H1 (cell line): ENCODE data around the gene SERINC5. TPM values are rescaled to one million over a fixed set of nuclear protein-coding genes. Genes with fewer than 3 reads are reported as not detected.
A peak's percentile ranks its signal among the peaks of the same experiment; 100 is the strongest.

Experiments used
- CTCF ChIA-PET: fragments of 300-600 bp; sonication (Branson Sonifier 250); formaldehyde crosslinking; loops from one replicate; lab custom pipeline; 2021; ENCODE audit not compliant: partially characterized antibody; lab: Charles Lee
- POLR2A ChIA-PET: fragments of 300-600 bp; sonication (Branson Sonifier 250); formaldehyde crosslinking; loops from one replicate; lab custom pipeline; 2021; ENCODE audit warnings: inconsistent platforms; ENCODE audit not compliant: partially characterized antibody; lab: Charles Lee
- DNase-seq, 2 experiments: peaks; one replicate each; pipeline versions ENCODE4 v3.0.0 to v3.0.0-alpha.2; 2010 to 2022; ENCODE audit warnings: low spot score in 2 of 2, low read depth in 1 of 2, mixed read lengths in 1 of 2
- FAIRE-seq: peaks from 2 replicates; lab custom pipeline; 2011; peaks lifted over from hg19 to GRCh38; lab: Jason Lieb, UNC
- H2AFZ ChIP-seq: 2 replicates; pipeline ENCODE4 v1.8.1; 2012; ENCODE audit warnings: low read length, inconsistent platforms
- H2AK5ac ChIP-seq: 2 replicates; pipeline ENCODE4 v1.6.1; 2013; ENCODE audit warnings: low read depth, low read length
- H2BK120ac ChIP-seq: replicated peaks from 2 replicates; pipeline ENCODE3; 2013; ENCODE audit warnings: low read depth, low read length, inconsistent platforms
- H2BK12ac ChIP-seq: 2 replicates; pipeline ENCODE4 v1.6.1; 2013; ENCODE audit warnings: low read depth, low read length
- H2BK15ac ChIP-seq: 2 replicates; pipeline ENCODE4 v1.6.1; 2013; ENCODE audit warnings: low read length
- H2BK20ac ChIP-seq: 2 replicates; pipeline ENCODE4 v1.6.1; 2013; ENCODE audit warnings: low read length
- H2BK5ac ChIP-seq: 2 replicates; pipeline ENCODE4 v1.6.1; 2013; ENCODE audit warnings: low read depth, low read length
- H3K14ac ChIP-seq: 2 replicates; pipeline ENCODE4 v1.6.1; 2013; ENCODE audit warnings: inconsistent platforms; ENCODE audit not compliant: insufficient read length
- H3K18ac ChIP-seq: 2 replicates; pipeline ENCODE4 v1.6.1; 2013; ENCODE audit warnings: low read length; ENCODE audit errors: extremely low read depth
- H3K23ac ChIP-seq: 2 replicates; pipeline ENCODE4 v1.6.1; 2013; ENCODE audit warnings: inconsistent platforms; ENCODE audit not compliant: insufficient read length
- H3K23me2 ChIP-seq: 2 replicates; pipeline ENCODE4 v1.6.1; 2013; ENCODE audit warnings: low read depth, low read length
- H3K27ac ChIP-seq: 2 replicates; pipeline ENCODE4 v1.6.1; 2011; ENCODE audit warnings: low read depth, low read length, inconsistent platforms
- H3K27me3 ChIP-seq, 4 experiments: replicated peaks in 1 of 4; 1 replicate in 1 of 4; 2 replicates in 3 of 4; pipeline versions ENCODE4 v1.6.1 to v1.8.1; 2011 to 2013; ENCODE audit warnings: low read length in 3 of 4, mild to moderate bottlenecking in 3 of 4, inconsistent platforms in 2 of 4, mixed read lengths in 2 of 4, moderate library complexity in 1 of 4; ENCODE audit not compliant: control insufficient read depth in 3 of 4, insufficient read depth in 3 of 4; ENCODE audit errors: extremely low read depth in 1 of 4
- H3K36me3 ChIP-seq, 4 experiments: 2 replicates each; pipeline versions ENCODE4 v1.6.1 to v1.8.1; 2011 to 2013; ENCODE audit warnings: mild to moderate bottlenecking in 4 of 4, low read length in 3 of 4, moderate library complexity in 2 of 4, control low read depth in 1 of 4, inconsistent platforms in 1 of 4; ENCODE audit not compliant: insufficient read depth in 4 of 4, control insufficient read depth in 2 of 4
- H3K4ac ChIP-seq: replicated peaks from 2 replicates; pipeline ENCODE3; 2013; ENCODE audit warnings: low read length, low read depth, mixed read lengths, inconsistent platforms; ENCODE audit not compliant: insufficient read length
- H3K4me1 ChIP-seq, 4 experiments: replicated peaks in 1 of 4; 1 replicate in 1 of 4; 2 replicates in 3 of 4; pipeline versions ENCODE4 v1.6.1 to v1.8.1; 2011 to 2013; ENCODE audit warnings: low read length in 3 of 4, inconsistent platforms in 2 of 4, mixed read lengths in 1 of 4; ENCODE audit not compliant: insufficient read depth in 4 of 4, control insufficient read depth in 3 of 4
- H3K4me2 ChIP-seq, 2 experiments: 2 replicates each; pipeline versions ENCODE4 v1.6.1 to v1.8.1; 2011 to 2013; ENCODE audit warnings: low read depth in 2 of 2, low read length in 2 of 2, control low read depth in 1 of 2, inconsistent platforms in 1 of 2, mild to moderate bottlenecking in 1 of 2; ENCODE audit not compliant: insufficient read depth in 1 of 2
- H3K4me3 ChIP-seq, 4 experiments: fragments of 200-600, 300-600 bp in 1 of 4; sonication (generic), shearing (Covaris generic), sonication (Bioruptor Twin) in 1 of 4; 2 replicates each; pipeline versions ENCODE4 v1.5.1 to v1.8.1; 2011 to 2016; ENCODE audit warnings: low read length in 4 of 4, low read depth in 3 of 4, control low read depth in 2 of 4, inconsistent platforms in 2 of 4, mild to moderate bottlenecking in 2 of 4, mixed read lengths in 1 of 4, moderate library complexity in 1 of 4; ENCODE audit not compliant: insufficient read depth in 2 of 4; ENCODE audit errors: extremely low read depth in 1 of 4
- H3K56ac ChIP-seq: replicated peaks from 2 replicates; pipeline ENCODE3; 2013; ENCODE audit warnings: low read depth, mild to moderate bottlenecking, mixed read lengths, low read length, inconsistent platforms; ENCODE audit not compliant: insufficient read length
- H3K79me1 ChIP-seq: 2 replicates; pipeline ENCODE4 v1.6.1; 2013; ENCODE audit warnings: low read depth, low read length, control low read depth
- H3K79me2 ChIP-seq, 2 experiments: 2 replicates each; pipeline versions ENCODE4 v1.6.1 to v1.8.1; 2012 to 2013; ENCODE audit warnings: low read length in 2 of 2, mild to moderate bottlenecking in 2 of 2, inconsistent platforms in 1 of 2; ENCODE audit not compliant: insufficient read depth in 2 of 2, control insufficient read depth in 1 of 2
- H3K9ac ChIP-seq, 4 experiments: replicated peaks in 1 of 4; 1 replicate in 1 of 4; 2 replicates in 3 of 4; pipeline versions ENCODE4 v1.6.1 to v1.8.1; 2011 to 2013; ENCODE audit warnings: low read depth in 3 of 4, low read length in 3 of 4, control low read depth in 2 of 4, mild to moderate bottlenecking in 2 of 4, moderate library complexity in 2 of 4, inconsistent platforms in 1 of 4; ENCODE audit errors: extremely low read depth in 1 of 4
- H3K9me3 ChIP-seq, 2 experiments: 2 replicates each; pipeline versions ENCODE4 v1.6.1 to v1.8.1; 2012 to 2013; ENCODE audit warnings: mild to moderate bottlenecking in 2 of 2, moderate library complexity in 2 of 2, control low read depth in 1 of 2, inconsistent platforms in 1 of 2, low read depth in 1 of 2, low read length in 1 of 2, mixed read lengths in 1 of 2; ENCODE audit not compliant: insufficient read depth in 2 of 2
- H4K20me1 ChIP-seq, 2 experiments: replicated peaks in 1 of 2; 2 replicates each; pipeline versions ENCODE3 to v1.8.1; 2011 to 2013; ENCODE audit warnings: inconsistent platforms in 2 of 2, low read length in 2 of 2, mild to moderate bottlenecking in 1 of 2; ENCODE audit not compliant: insufficient read depth in 2 of 2, control insufficient read depth in 1 of 2
- H4K5ac ChIP-seq: 2 replicates; pipeline ENCODE4 v1.6.1; 2013; ENCODE audit warnings: low read length, low read depth, mixed read lengths, inconsistent platforms; ENCODE audit not compliant: insufficient read length
- H4K8ac ChIP-seq: 2 replicates; pipeline ENCODE4 v1.8.0; 2013; ENCODE audit warnings: mild to moderate bottlenecking, moderate library complexity, low read length, inconsistent platforms; ENCODE audit not compliant: insufficient read depth; ENCODE audit errors: extremely low read depth
- H4K91ac ChIP-seq: replicated peaks from 2 replicates; pipeline ENCODE3; 2013; ENCODE audit warnings: low read length, mixed read lengths, inconsistent platforms; ENCODE audit not compliant: insufficient read length
- RAD21 ChIP-seq, 2 experiments: IDR thresholded peaks in 1 of 2; conservative IDR thresholded peaks in 1 of 2; 2 replicates each; pipeline ENCODE4 v1.6.1; 2011; ENCODE audit warnings: low read depth in 2 of 2, low read length in 2 of 2, improper control_type of control experiment in 1 of 2, inconsistent platforms in 1 of 2, mild to moderate bottlenecking in 1 of 2, moderate library complexity in 1 of 2
- SIN3A ChIP-seq, 2 experiments: IDR thresholded peaks in 1 of 2; conservative IDR thresholded peaks in 1 of 2; 2 replicates each; pipeline ENCODE4 v1.6.1; 2011 to 2012; ENCODE audit warnings: low read length in 2 of 2, improper control_type of control experiment in 1 of 2, low read depth in 1 of 2, mild to moderate bottlenecking in 1 of 2
- SP4 ChIP-seq: IDR thresholded peaks from 2 replicates; pipeline ENCODE4 v1.6.1; 2012; ENCODE audit warnings: low read length, inconsistent platforms
- WGBS, 2 experiments: shearing (Covaris generic) in 1 of 2; methylation state at CpG; one replicate each; pipeline versions ENCODE4 v1.1.6 to v1.1.7; 2013 to 2015; ENCODE audit warnings: low lambda C conversion rate in 2 of 2, mixed read lengths in 2 of 2, inconsistent platforms in 1 of 2, low coverage in 1 of 2, missing lambda C conversion rate in 1 of 2; ENCODE audit not compliant: insufficient replicate concordance in 2 of 2, insufficient coverage in 1 of 2, insufficient read length in 1 of 2; ENCODE audit errors: extremely low coverage in 1 of 2, missing lambda C conversion rate in 1 of 2; 5-methylcytosine and 5-hydroxymethylcytosine counted together
- polyA plus RNA-seq, 7 experiments: library from polyadenylated mRNA; depleted of rRNA in 3 of 7; stranded (reverse) in 5 of 7; unstranded in 2 of 7; fragments of >200 nt in 5 of 7; fragments of 200-250 nt in 2 of 7; gene quantifications; 1 replicate in 5 of 7; 2 replicates in 1 of 7; 4 replicates in 1 of 7; pipeline versions ENCODE4 v1.2.1 to v1.2.3, GENCODE V29; 2011 to 2013; ENCODE audit warnings: missing spikeins in 2 of 7, mixed read lengths in 2 of 7
- total RNA-seq: library from RNA; stranded (reverse); fragmentation: NEBNext Ultra II Directional; extraction: Animal tissue kit (Norgen Biotek cat#: 25700); gene quantifications from 2 replicates; pipeline ENCODE4 v1.2.1, GENCODE V29; 2021
- TF ChIP-seq, protein P1 (sequence below), 3 experiments: IDR thresholded peaks; 1 replicate in 2 of 3; 2 replicates in 1 of 3; pipeline versions ENCODE4 v1.5.1 to v1.6.1; 2011; ENCODE audit warnings: low read length in 3 of 3, mild to moderate bottlenecking in 3 of 3, inconsistent platforms in 2 of 3, low read depth in 1 of 3, moderate library complexity in 1 of 3; ENCODE audit not compliant: insufficient read depth in 1 of 3; ENCODE audit errors: control extremely low read depth in 1 of 3

The SERINC5 gene
- total and polyA plus RNA-seq, 2 of the 8 experiments (the other 6 are each of a cell fraction or from before 2014, with no cell fraction given): 32.2 to 149 TPM

DNA sequence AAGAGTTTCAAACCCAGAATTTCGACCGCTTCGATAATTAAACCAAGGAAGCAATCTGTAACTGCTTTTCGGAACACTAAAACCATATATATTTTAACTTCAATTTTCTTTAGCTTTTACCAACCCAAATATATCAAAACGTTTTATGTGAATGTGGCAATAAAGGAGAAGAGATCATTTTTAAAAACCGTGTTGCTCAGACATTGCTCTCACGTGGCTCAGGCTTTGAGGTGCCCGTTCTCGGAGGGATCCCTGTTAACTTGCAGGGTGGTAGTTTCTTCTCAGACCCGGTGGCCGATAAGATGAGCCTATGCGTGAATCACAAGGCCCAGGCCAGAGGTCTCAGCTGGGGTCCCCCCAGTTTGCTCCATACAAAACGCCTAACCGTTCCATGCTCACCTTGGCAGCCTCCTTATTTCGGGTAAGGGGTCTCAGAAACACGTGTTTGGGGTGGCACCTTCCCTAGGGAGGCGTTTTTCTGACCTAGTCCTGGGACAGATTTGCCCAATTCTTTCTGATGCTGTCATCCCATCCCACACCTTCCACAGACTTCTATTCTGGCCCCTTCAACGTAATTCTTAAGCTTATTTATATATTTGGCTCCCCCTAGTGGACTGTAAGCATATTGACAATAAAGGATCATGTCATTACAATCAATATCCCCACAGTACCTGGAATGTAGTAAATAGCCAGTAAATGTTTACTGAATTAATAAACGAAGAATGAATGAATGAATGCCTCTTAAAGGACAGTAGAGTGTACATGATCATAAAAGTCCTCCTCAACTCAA, 172.6 kb downstream of the SERINC5 start:
- DNase-seq: peak in 1 of 2 experiments; percentile 77
- TF ChIP-seq SP4 (no peak), RAD21 (IDR thresholded peaks at IDR 0.05 in 1 of 2, conservative IDR thresholded peaks at IDR 0.05 in 1 of 2; ENCODE audit: low read depth in 2 of 2, low read length in 2 of 2) (peak; percentile 75 to 77), SIN3A (conservative IDR thresholded peaks at IDR 0.05 in 1 of 2, IDR thresholded peaks at IDR 0.05 in 1 of 2; ENCODE audit: low read depth in 1 of 2, low read length in 2 of 2) (0 out of 4 replicates have a peak, but pooled peaks of 1 of the 2 experiments have one; percentile 33)
- TF ChIP-seq, protein P1, sequence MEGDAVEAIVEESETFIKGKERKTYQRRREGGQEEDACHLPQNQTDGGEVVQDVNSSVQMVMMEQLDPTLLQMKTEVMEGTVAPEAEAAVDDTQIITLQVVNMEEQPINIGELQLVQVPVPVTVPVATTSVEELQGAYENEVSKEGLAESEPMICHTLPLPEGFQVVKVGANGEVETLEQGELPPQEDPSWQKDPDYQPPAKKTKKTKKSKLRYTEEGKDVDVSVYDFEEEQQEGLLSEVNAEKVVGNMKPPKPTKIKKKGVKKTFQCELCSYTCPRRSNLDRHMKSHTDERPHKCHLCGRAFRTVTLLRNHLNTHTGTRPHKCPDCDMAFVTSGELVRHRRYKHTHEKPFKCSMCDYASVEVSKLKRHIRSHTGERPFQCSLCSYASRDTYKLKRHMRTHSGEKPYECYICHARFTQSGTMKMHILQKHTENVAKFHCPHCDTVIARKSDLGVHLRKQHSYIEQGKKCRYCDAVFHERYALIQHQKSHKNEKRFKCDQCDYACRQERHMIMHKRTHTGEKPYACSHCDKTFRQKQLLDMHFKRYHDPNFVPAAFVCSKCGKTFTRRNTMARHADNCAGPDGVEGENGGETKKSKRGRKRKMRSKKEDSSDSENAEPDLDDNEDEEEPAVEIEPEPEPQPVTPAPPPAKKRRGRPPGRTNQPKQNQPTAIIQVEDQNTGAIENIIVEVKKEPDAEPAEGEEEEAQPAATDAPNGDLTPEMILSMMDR (IDR thresholded peaks at IDR 0.05; ENCODE audit: control extremely low read depth in 1 of 3, insufficient read depth in 1 of 3, low read depth in 1 of 3, low read length in 3 of 3): peak in 2 of 3 experiments; percentile 51 to 63; a peak in 2 of 4 replicates
- no peak overlapping the region for H3K23ac ChIP-seq
- no peak overlapping the region for H2AFZ ChIP-seq
- no peaks in the 10 kb centered on the region for H3K79me1 ChIP-seq
- 0 out of 4 replicates have a peak overlapping the region, but pooled peaks of 1 of the 2 experiments have one; percentile 5 for H3K4me2 ChIP-seq
- no peak overlapping the region for H2BK5ac ChIP-seq
- no peak overlapping the region for H3K56ac ChIP-seq
- no peak overlapping the region for H2BK12ac ChIP-seq
- H2BK20ac ChIP-seq: no peak overlapping the region
- H2AK5ac ChIP-seq: no peak overlapping the region
- H3K9me3 ChIP-seq: no peaks in the 10 kb centered on the region
- no peak overlapping the region for H2BK15ac ChIP-seq
- H3K4ac ChIP-seq: no peak overlapping the region
- H3K14ac ChIP-seq: no peak overlapping the region
- peak; percentile 87 for FAIRE-seq
- H3K9ac ChIP-seq: no peak overlapping the region
- ChIA-PET CTCF (interaction anchor here (0.6 to 4.5 kb wide), 86 partner anchors 9 to 1472 kb away, joined by 3 to 43 read pairs (median 4); partner anchors contain the start of genes MTX3 and SERINC5), POLR2A (interaction anchor here (0.5 to 1.4 kb wide), 5 partner anchors 9 to 224 kb away, joined by 3 to 4 read pairs (median 3); no protein-coding TSS in a partner anchor)
- H3K27me3 ChIP-seq: no peaks in the 10 kb centered on the region
- no peak overlapping the region for H4K5ac ChIP-seq
- no peaks in the 10 kb centered on the region for H3K23me2 ChIP-seq
- H2BK120ac ChIP-seq: no peak overlapping the region
- H3K36me3 ChIP-seq: no peaks in the 10 kb centered on the region
- H3K79me2 ChIP-seq: no peaks in the 10 kb centered on the region
- no peak overlapping the region for H3K27ac ChIP-seq
- no peak overlapping the region for H3K4me3 ChIP-seq
- H4K91ac ChIP-seq: no peak overlapping the region
- no peaks in the 10 kb centered on the region for H4K20me1 ChIP-seq
- no peaks in the 10 kb centered on the region; a peak in 1 of 7 replicates for H3K4me1 ChIP-seq
- no peak overlapping the region for H3K18ac ChIP-seq
- WGBS, 2 experiments: 61% methylated on average over 19 of the region's 19 CpGs; no CpG with 5 or more reads in 1 of the 2 experiments
- H4K8ac ChIP-seq: peak overlapping the region; percentile 59; the same call in 1 of the 2 replicates
